ENCODE measurements around the gene STIM2.

GRCh38 chr4:26857278-26858034 lies 3.2 kb upstream of the STIM2 start:
- peak in 6 of 11 experiments; percentile 23 to 62 (median 45) for TF ChIP-seq CTCF (IDR thresholded peaks at IDR 0.05 in 8 of 11, conservative IDR thresholded peaks at IDR 0.05 in 3 of 11)
- peak; percentile 90 to 94 (median 92) for TF ChIP-seq POLR2AphosphoS5 (IDR thresholded peaks at IDR 0.05)

All from spleen (tissue), 7 donors.